WERI-Rb-1 (cell line): ENCODE data around the gene ZNF488.
"Not testable (repeated sequence)": the region's sequence is repeated elsewhere in the genome, so short reads cannot be mapped to it uniquely, and the experiment has no call there.

Experiments used
- DNase-seq: peaks from one replicate; pipeline ENCODE4 v3.0.0-alpha.2; 2020
- H3K27ac ChIP-seq: fragments of 250-450 bp; sonication (Bioruptor Pico); 2 replicates; pipeline ENCODE4 v1.5.1; 2020; ENCODE audit warnings: mild to moderate bottlenecking, moderate library complexity
- H3K27me3 ChIP-seq: fragments of 250-450 bp; sonication (Bioruptor Pico); 2 replicates; pipeline ENCODE4 v1.5.1; 2021; ENCODE audit warnings: mild to moderate bottlenecking, low read depth, moderate library complexity; ENCODE audit not compliant: insufficient read depth, severe bottlenecking
- H3K36me3 ChIP-seq: fragments of 250-450 bp; sonication (Bioruptor Pico); 2 replicates; pipeline ENCODE4 v1.5.1; 2020; ENCODE audit warnings: mild to moderate bottlenecking, moderate library complexity
- H3K4me3 ChIP-seq: 2 replicates; pipeline ENCODE4 v1.5.1; 2011; ENCODE audit warnings: low read depth, mild to moderate bottlenecking, control low read depth, low read length
- H3K9me3 ChIP-seq: fragments of 250-450 bp; sonication (Bioruptor Pico); 2 replicates; pipeline ENCODE4 v1.5.1; 2021; ENCODE audit warnings: mild to moderate bottlenecking, moderate library complexity; ENCODE audit not compliant: severe bottlenecking
- TF ChIP-seq, protein P1 (sequence below): IDR thresholded peaks from 2 replicates; pipeline ENCODE4 v1.5.1; 2011; ENCODE audit warnings: low read depth, mild to moderate bottlenecking, control low read depth, inconsistent platforms, low read length

Gene ZNF488

DNA sequence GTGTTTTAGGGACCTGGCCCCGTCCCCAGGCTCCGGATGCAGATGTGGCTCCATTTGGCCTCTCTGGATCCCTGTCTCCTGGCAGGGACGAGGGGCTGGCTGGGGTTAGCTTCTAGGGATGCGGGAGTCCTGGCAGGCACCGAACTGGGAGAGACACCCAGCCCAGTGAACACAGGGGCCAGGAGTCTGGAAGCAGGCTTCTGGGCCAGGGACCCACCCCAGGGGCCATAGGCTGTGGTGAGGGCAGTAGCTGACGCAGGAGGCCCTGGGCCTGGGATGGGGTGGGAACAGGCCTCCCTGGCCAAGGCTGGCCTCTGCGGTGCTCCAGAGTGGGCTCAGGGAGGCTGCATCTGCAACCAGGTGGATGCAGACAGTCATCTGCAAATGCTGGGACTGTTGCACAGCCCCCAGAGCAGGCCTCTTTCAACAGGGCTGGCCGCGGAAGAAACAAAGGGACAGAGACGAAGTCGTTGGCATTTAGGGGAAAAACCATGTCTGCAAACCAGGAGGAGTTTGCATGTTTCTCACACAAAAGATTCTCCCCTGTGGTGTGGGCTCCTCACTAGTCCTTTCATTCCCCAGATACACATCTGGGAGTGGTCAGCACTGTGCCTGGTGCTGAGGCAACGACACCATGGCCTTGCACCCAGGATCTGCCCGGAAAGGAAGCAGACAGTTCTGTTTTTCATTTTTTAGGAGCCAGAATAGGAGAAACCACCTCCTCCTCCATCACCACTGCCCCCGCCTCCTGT, 36.4 kb upstream of the ZNF488 start:
- TF ChIP-seq, protein P1, sequence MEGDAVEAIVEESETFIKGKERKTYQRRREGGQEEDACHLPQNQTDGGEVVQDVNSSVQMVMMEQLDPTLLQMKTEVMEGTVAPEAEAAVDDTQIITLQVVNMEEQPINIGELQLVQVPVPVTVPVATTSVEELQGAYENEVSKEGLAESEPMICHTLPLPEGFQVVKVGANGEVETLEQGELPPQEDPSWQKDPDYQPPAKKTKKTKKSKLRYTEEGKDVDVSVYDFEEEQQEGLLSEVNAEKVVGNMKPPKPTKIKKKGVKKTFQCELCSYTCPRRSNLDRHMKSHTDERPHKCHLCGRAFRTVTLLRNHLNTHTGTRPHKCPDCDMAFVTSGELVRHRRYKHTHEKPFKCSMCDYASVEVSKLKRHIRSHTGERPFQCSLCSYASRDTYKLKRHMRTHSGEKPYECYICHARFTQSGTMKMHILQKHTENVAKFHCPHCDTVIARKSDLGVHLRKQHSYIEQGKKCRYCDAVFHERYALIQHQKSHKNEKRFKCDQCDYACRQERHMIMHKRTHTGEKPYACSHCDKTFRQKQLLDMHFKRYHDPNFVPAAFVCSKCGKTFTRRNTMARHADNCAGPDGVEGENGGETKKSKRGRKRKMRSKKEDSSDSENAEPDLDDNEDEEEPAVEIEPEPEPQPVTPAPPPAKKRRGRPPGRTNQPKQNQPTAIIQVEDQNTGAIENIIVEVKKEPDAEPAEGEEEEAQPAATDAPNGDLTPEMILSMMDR, result no peak
- Histone ChIP-seq H3K27me3 (no peaks in the 10 kb centered on the region), H3K36me3 (no peaks in the 10 kb centered on the region), H3K27ac (no peak overlapping the region), H3K4me3 (no peak overlapping the region), H3K9me3 (no peaks in the 10 kb centered on the region)
- no peak for DNase-seq

DNA sequence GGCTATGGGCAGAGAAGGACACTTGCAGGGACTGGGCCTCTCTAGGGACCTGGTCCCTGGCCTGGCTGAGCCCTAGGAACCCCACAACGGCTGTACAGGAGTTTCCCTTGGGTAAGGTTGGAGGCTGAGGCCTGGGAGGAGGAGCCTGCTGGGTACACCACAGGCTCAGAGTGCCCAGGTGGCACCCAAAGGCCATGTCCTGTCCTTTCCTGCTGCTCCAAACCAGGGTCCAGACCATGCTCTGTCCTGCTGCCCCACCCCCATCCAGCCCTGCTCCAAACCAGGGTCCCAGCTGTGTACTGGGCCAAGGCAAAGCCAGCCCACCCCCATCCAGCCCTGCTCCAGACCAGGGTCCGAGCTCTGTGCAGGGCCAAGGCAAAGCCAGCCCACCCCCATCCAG, 35.3 kb upstream of the ZNF488 start:
- H3K36me3 ChIP-seq, result no peaks in the 10 kb centered on the region
- H3K27me3 ChIP-seq, result no peaks in the 10 kb centered on the region
- no peak overlapping the region for H3K4me3 ChIP-seq
- no peak overlapping the region for H3K27ac ChIP-seq
- no peaks in the 10 kb centered on the region for H3K9me3 ChIP-seq
- TF ChIP-seq, protein P1, result no peak
- no peak for DNase-seq

DNA sequence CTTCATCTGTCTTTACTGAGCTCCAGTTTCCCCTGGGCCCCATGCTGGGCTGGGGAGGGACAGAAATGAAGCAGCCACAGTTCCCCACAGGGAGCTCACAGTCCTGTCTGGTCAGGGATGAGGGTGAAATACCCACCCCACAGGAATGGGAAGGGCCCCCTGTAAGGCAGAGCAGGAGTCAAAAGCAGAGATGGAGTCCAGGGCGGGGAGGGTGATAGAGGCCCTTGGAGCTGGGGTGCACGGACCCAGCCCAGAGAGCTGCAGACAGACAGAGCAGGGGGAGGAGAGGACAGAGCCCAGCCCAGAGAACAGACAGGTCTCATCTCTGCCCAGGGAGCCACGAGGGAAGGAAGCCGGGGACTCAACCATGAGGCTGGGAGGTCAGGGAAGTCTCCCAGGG, 34.9 kb upstream of the ZNF488 start:
- no peaks in the 10 kb centered on the region for H3K9me3 ChIP-seq
- no peak for DNase-seq
- TF ChIP-seq, protein P1, result no peak
- H3K27ac ChIP-seq, result no peak overlapping the region
- H3K36me3 ChIP-seq, result no peaks in the 10 kb centered on the region
- H3K27me3 ChIP-seq, result no peaks in the 10 kb centered on the region
- H3K4me3 ChIP-seq, result no peak overlapping the region

GRCh38 chr10:47418321-47418720, 34.2 kb upstream of the ZNF488 start:
- TF ChIP-seq, protein P1, result no peak
- DNase-seq, result no peak
- no peak overlapping the region for H3K27ac ChIP-seq
- no peaks in the 10 kb centered on the region for H3K27me3 ChIP-seq
- H3K36me3 ChIP-seq, result no peaks in the 10 kb centered on the region
- H3K9me3 ChIP-seq, result no peaks in the 10 kb centered on the region
- no peak overlapping the region for H3K4me3 ChIP-seq

- not testable (repeated sequence) for H3K27ac ChIP-seq, H3K27me3 ChIP-seq, DNase-seq, H3K4me3 ChIP-seq, H3K9me3 ChIP-seq, H3K36me3 ChIP-seq
Measured at GRCh38 chr10:47416305-47417218, 32.5 kb upstream of the ZNF488 start.

GRCh38 chr10:47415520-47416304, 31.6 kb upstream of the ZNF488 start:
- no peak overlapping the region for H3K27ac ChIP-seq
- DNase-seq, result no peak
- no peaks in the 10 kb centered on the region for H3K36me3 ChIP-seq
- TF ChIP-seq, protein P1, result no peak
- no peaks in the 10 kb centered on the region for H3K9me3 ChIP-seq
- no peak overlapping the region for H3K4me3 ChIP-seq
- H3K27me3 ChIP-seq, result no peaks in the 10 kb centered on the region
